ENCODE measurements around the gene ZFHX3. TPM values are rescaled to one million over a fixed set of nuclear protein-coding genes. Genes with fewer than 3 reads are reported as not detected.
"Not testable (repeated sequence)": the region's sequence is repeated elsewhere in the genome, so short reads cannot be mapped to it uniquely, and the experiment has no call there.

ZFHX3 gene
- total RNA-seq, 1 donor from 2014 or later, result 1.2 TPM

- H3K27me3 Mint-ChIP-seq (ENCODE audit: low read depth), result no peaks in the 10 kb centered on the region
- no peak overlapping the region for H3K4me3 Mint-ChIP-seq (ENCODE audit: low read depth)
- intact Hi-C loops (cut with micrococcal nuclease), result no loop called here
Observed at GRCh38 chr16:73015612-73016487, 32.1 kb downstream of the ZFHX3 start.

GRCh38 chr16:73014768-73015167 lies 33.2 kb downstream of the ZFHX3 start:
- Mint-ChIP-seq H3K4me3 (ENCODE audit: low read depth) (no peak overlapping the region), H3K27me3 (ENCODE audit: low read depth) (no peaks in the 10 kb centered on the region), H3K4me1 (ENCODE audit: low read depth) (no peaks in the 10 kb centered on the region), H3K27ac (no peak overlapping the region), H3K36me3 (ENCODE audit: low read depth) (no peaks in the 10 kb centered on the region), H3K9me3 (no peaks in the 10 kb centered on the region)
- DNase-seq (ENCODE audit: low spot score), result no peak
- intact Hi-C loops (cut with micrococcal nuclease), result no loop called here

More at GRCh38 chr16:73015612-73016487, 32.1 kb downstream of the ZFHX3 start:
- Mint-ChIP-seq H3K9me3 (no peaks in the 10 kb centered on the region), H3K27ac (no peak overlapping the region), H3K4me1 (ENCODE audit: low read depth) (no peaks in the 10 kb centered on the region), H3K36me3 (ENCODE audit: low read depth) (no peaks in the 10 kb centered on the region)
- no peak for DNase-seq (ENCODE audit: low spot score)

GRCh38 chr16:73013974-73014373 lies 34.0 kb downstream of the ZFHX3 start:
- H3K36me3 Mint-ChIP-seq (ENCODE audit: low read depth), result no peaks in the 10 kb centered on the region
- no peaks in the 10 kb centered on the region for H3K9me3 Mint-ChIP-seq
- H3K4me1 Mint-ChIP-seq (ENCODE audit: low read depth), result no peaks in the 10 kb centered on the region
- no peak overlapping the region for H3K4me3 Mint-ChIP-seq (ENCODE audit: low read depth)
- DNase-seq (ENCODE audit: low spot score), result no peak
- peaks cover 2% of the 10 kb centered on the region for H3K27me3 Mint-ChIP-seq (ENCODE audit: low read depth)
- H3K27ac Mint-ChIP-seq, result no peak overlapping the region
- intact Hi-C loops (cut with micrococcal nuclease), result no loop called here

- DNase-seq (ENCODE audit: low spot score), result no peak
- H3K27me3 Mint-ChIP-seq (ENCODE audit: low read depth), result peaks cover 3% of the 10 kb centered on the region
- H3K9me3 Mint-ChIP-seq, result no peaks in the 10 kb centered on the region
Observed at GRCh38 chr16:73012341-73012740, 35.6 kb downstream of the ZFHX3 start.

GRCh38 chr16:73011926-73012325 lies 36.0 kb downstream of the ZFHX3 start:
- Mint-ChIP-seq H3K27me3 (ENCODE audit: low read depth) (peaks cover 3% of the 10 kb centered on the region), H3K36me3 (ENCODE audit: low read depth) (no peaks in the 10 kb centered on the region), H3K27ac (no peak overlapping the region), H3K4me1 (ENCODE audit: low read depth) (no peaks in the 10 kb centered on the region), H3K4me3 (ENCODE audit: low read depth) (no peak overlapping the region), H3K9me3 (no peaks in the 10 kb centered on the region)
- intact Hi-C loops (cut with micrococcal nuclease), result no loop called here
- no peak for DNase-seq (ENCODE audit: low spot score)

More at GRCh38 chr16:73012341-73012740, 35.6 kb downstream of the ZFHX3 start:
- Mint-ChIP-seq H3K36me3 (ENCODE audit: low read depth) (no peaks in the 10 kb centered on the region), H3K27ac (no peak overlapping the region), H3K4me3 (ENCODE audit: low read depth) (no peak overlapping the region), H3K4me1 (ENCODE audit: low read depth) (no peaks in the 10 kb centered on the region)
- intact Hi-C loops (cut with micrococcal nuclease), result no loop called here

GRCh38 chr16:73010150-73010676 lies 37.7 kb downstream of the ZFHX3 start:
- peaks cover 3% of the 10 kb centered on the region for H3K27me3 Mint-ChIP-seq (ENCODE audit: low read depth)
- H3K4me3 Mint-ChIP-seq (ENCODE audit: low read depth), result no peak overlapping the region
- no peak overlapping the region for H3K27ac Mint-ChIP-seq

GRCh38 chr16:73009710-73010109 lies 38.2 kb downstream of the ZFHX3 start:
- DNase-seq (ENCODE audit: low spot score); H3K36me3 Mint-ChIP-seq (ENCODE audit: low read depth); H3K4me3 Mint-ChIP-seq (ENCODE audit: low read depth); H3K9me3 Mint-ChIP-seq; H3K4me1 Mint-ChIP-seq (ENCODE audit: low read depth); intact Hi-C loops (cut with micrococcal nuclease); H3K27ac Mint-ChIP-seq; H3K27me3 Mint-ChIP-seq (ENCODE audit: low read depth): not testable (repeated sequence)

More at GRCh38 chr16:73010150-73010676, 37.7 kb downstream of the ZFHX3 start:
- intact Hi-C loops (cut with micrococcal nuclease), result no loop called here
- Mint-ChIP-seq H3K36me3 (ENCODE audit: low read depth) (no peaks in the 10 kb centered on the region), H3K9me3 (no peaks in the 10 kb centered on the region), H3K4me1 (ENCODE audit: low read depth) (no peaks in the 10 kb centered on the region)
- no peak for DNase-seq (ENCODE audit: low spot score)

- Mint-ChIP-seq H3K27ac (no peak overlapping the region), H3K4me1 (ENCODE audit: low read depth) (no peaks in the 10 kb centered on the region), H3K4me3 (ENCODE audit: low read depth) (no peak overlapping the region), H3K27me3 (ENCODE audit: low read depth) (peaks cover 3% of the 10 kb centered on the region), H3K36me3 (ENCODE audit: low read depth) (no peaks in the 10 kb centered on the region), H3K9me3 (no peaks in the 10 kb centered on the region)
- intact Hi-C loops (cut with micrococcal nuclease), result no loop called here
- no peak for DNase-seq (ENCODE audit: low spot score)
Observed at GRCh38 chr16:73006026-73006425, 41.9 kb downstream of the ZFHX3 start.

- intact Hi-C loops (cut with micrococcal nuclease), result no loop called here
- Mint-ChIP-seq H3K36me3 (ENCODE audit: low read depth) (no peaks in the 10 kb centered on the region), H3K4me3 (ENCODE audit: low read depth) (no peak overlapping the region), H3K4me1 (ENCODE audit: low read depth) (no peaks in the 10 kb centered on the region), H3K27ac (no peak overlapping the region), H3K9me3 (no peaks in the 10 kb centered on the region), H3K27me3 (ENCODE audit: low read depth) (no peaks in the 10 kb centered on the region)
- no peak for DNase-seq (ENCODE audit: low spot score)
Observed at GRCh38 chr16:73002866-73003265, 45.1 kb downstream of the ZFHX3 start.

- H3K4me3 Mint-ChIP-seq (ENCODE audit: low read depth), result no peak overlapping the region
- no peaks in the 10 kb centered on the region for H3K27me3 Mint-ChIP-seq (ENCODE audit: low read depth)
- no peaks in the 10 kb centered on the region for H3K4me1 Mint-ChIP-seq (ENCODE audit: low read depth)
- DNase-seq (ENCODE audit: low spot score), result no peak
- H3K9me3 Mint-ChIP-seq, result no peaks in the 10 kb centered on the region
- H3K27ac Mint-ChIP-seq, result no peak overlapping the region
- no peaks in the 10 kb centered on the region for H3K36me3 Mint-ChIP-seq (ENCODE audit: low read depth)
- intact Hi-C loops (cut with micrococcal nuclease), result no loop called here
Observed at GRCh38 chr16:73000907-73001521, 46.9 kb downstream of the ZFHX3 start.

GRCh38 chr16:73000020-73000906 lies 47.7 kb downstream of the ZFHX3 start:
- Mint-ChIP-seq H3K9me3 (no peaks in the 10 kb centered on the region), H3K27ac (no peak overlapping the region), H3K4me3 (ENCODE audit: low read depth) (no peak overlapping the region), H3K27me3 (ENCODE audit: low read depth) (no peaks in the 10 kb centered on the region), H3K4me1 (ENCODE audit: low read depth) (no peaks in the 10 kb centered on the region), H3K36me3 (ENCODE audit: low read depth) (no peaks in the 10 kb centered on the region)
- DNase-seq (ENCODE audit: low spot score), result no peak
- intact Hi-C loops (cut with micrococcal nuclease), result no loop called here

GRCh38 chr16:72999541-73000019 lies 48.3 kb downstream of the ZFHX3 start:
- H3K27ac Mint-ChIP-seq, result no peak overlapping the region
- no peak for DNase-seq (ENCODE audit: low spot score)
- no peaks in the 10 kb centered on the region for H3K36me3 Mint-ChIP-seq (ENCODE audit: low read depth)
- H3K27me3 Mint-ChIP-seq (ENCODE audit: low read depth), result no peaks in the 10 kb centered on the region
- intact Hi-C loops (cut with micrococcal nuclease), result no loop called here
- no peak overlapping the region for H3K4me3 Mint-ChIP-seq (ENCODE audit: low read depth)
- no peaks in the 10 kb centered on the region for H3K9me3 Mint-ChIP-seq
- H3K4me1 Mint-ChIP-seq (ENCODE audit: low read depth), result no peaks in the 10 kb centered on the region

Measured in activated T-helper 2 cell treated with anti-CD3 and anti-CD28 coated beads, Interferon-gamma antibody, Interleukin-2, Interleukin-4, amounts not matched to agents 10 μg/mL and 5 μg/mL and 100 μg/mL, durations not matched to agents 14 hours and 24 hours and 36 hours (primary cell).